ENCODE measurements around the gene ZSWIM6. TPM values are rescaled to one million over a fixed set of nuclear protein-coding genes. Genes with fewer than 3 reads are reported as not detected.

Gene ZSWIM6
- total RNA-seq, 1 donor from 2014 or later = 35.9 TPM

DNA sequence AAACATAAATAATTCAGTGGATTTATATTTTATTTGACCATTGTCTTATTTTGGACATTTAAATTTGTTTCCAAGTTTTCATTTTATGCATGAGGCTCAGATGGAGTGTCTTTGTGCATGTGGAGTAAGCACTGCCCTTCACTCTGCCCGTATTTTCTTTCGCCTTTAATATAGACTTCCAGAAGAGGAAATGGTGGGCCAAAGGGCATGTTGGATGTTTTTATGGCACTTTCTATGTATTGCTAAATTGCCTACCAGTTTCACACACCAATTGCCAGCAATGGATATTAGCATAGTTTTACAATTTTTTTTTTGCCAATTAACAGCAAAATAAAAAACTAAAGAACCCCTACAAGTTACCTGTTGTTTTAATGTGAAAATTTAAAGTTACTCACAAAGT is 38.4 kb downstream of the ZSWIM6 start:
- no peak for DNase-seq (ENCODE audit: low spot score in 2 of 2, unreplicated experiment in 2 of 2)

DNA sequence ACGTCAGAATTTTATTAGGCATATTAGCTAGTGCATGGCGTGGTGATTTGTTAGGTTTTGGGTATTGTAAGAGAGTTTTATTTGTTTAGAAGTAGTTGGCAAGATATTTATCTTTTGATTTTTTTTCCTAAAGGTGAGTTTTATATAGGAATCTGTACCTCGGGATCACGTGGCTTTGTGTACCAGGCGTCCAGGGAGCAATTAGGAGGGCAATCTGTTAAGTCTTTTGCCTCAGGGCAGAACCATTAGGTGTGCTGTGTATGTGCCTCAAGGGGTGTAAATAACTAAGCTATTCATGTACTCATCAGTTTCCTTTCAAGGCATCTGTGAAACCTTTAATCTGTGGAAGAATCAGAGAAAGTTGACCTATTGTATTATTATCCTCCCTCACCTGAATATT is 39.4 kb downstream of the ZSWIM6 start:
- Mint-ChIP-seq H3K27ac (peak overlapping the region; percentile 13), H3K9me3 (peaks cover 10% of the 10 kb centered on the region), H3K27me3 (ENCODE audit: low read depth) (no peaks in the 10 kb centered on the region), H3K36me3 (peaks cover 15% of the 10 kb centered on the region), H3K4me1 (peaks cover 35% of the 10 kb centered on the region), H3K4me3 (no peak overlapping the region)
- TF ChIP-seq, protein P1, sequence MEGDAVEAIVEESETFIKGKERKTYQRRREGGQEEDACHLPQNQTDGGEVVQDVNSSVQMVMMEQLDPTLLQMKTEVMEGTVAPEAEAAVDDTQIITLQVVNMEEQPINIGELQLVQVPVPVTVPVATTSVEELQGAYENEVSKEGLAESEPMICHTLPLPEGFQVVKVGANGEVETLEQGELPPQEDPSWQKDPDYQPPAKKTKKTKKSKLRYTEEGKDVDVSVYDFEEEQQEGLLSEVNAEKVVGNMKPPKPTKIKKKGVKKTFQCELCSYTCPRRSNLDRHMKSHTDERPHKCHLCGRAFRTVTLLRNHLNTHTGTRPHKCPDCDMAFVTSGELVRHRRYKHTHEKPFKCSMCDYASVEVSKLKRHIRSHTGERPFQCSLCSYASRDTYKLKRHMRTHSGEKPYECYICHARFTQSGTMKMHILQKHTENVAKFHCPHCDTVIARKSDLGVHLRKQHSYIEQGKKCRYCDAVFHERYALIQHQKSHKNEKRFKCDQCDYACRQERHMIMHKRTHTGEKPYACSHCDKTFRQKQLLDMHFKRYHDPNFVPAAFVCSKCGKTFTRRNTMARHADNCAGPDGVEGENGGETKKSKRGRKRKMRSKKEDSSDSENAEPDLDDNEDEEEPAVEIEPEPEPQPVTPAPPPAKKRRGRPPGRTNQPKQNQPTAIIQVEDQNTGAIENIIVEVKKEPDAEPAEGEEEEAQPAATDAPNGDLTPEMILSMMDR (IDR thresholded peaks at IDR 0.05; ENCODE audit: unreplicated experiment) = no peak
- DNase-seq (ENCODE audit: low spot score in 2 of 2, unreplicated experiment in 2 of 2) = no peak

More for the DNA sequence above, 38.4 kb downstream of the ZSWIM6 start:
- TF ChIP-seq, protein P1 (IDR thresholded peaks at IDR 0.05; ENCODE audit: unreplicated experiment) = no peak
- Mint-ChIP-seq H3K4me1 (peaks cover 35% of the 10 kb centered on the region), H3K27ac (no peak overlapping the region), H3K27me3 (ENCODE audit: low read depth) (no peaks in the 10 kb centered on the region), H3K36me3 (peaks cover 17% of the 10 kb centered on the region), H3K9me3 (peaks cover 8% of the 10 kb centered on the region), H3K4me3 (no peak overlapping the region)

DNA sequence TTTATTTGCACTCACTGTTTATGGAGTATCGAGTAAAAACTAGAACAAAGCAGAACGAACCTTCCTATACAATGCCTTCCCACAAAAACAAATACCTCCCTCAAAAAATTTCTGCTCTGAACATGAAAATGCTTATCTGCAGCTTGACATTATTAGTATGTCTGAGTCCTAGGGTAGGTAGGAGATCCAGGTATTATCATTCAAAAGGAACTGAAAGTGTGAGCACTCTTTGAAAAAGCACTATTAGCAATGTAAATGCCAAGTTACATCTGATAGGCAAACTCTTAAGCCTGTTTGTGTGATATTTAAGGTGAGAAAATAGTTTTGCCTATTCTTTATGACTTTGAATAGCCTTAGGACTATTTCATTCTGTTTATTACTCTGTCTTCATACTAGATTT is 47.6 kb downstream of the ZSWIM6 start:
- peaks cover 15% of the 10 kb centered on the region for H3K36me3 Mint-ChIP-seq

DNA sequence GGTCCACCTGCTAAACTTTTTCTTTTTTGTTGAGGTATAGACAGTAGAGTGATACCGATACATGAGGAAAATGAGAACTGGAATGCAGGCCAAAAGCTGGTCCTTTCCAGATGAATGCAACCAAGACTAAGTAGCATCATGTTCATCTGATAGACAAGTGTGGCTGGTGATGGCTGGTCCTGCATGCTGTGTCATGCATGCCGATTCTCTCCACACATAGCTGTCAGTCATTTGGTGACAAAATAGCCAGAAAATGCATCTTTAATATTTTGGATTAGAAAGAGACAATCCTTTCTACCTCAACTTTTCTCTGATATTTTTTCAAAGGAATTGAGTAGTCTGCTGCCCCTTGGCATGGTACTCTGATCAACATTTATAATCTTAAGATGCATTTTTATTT is 49.9 kb downstream of the ZSWIM6 start:
- Mint-ChIP-seq H3K27ac (no peak overlapping the region), H3K27me3 (ENCODE audit: low read depth) (no peaks in the 10 kb centered on the region), H3K4me3 (no peak overlapping the region), H3K36me3 (peaks cover 7% of the 10 kb centered on the region), H3K4me1 (peaks cover 34% of the 10 kb centered on the region), H3K9me3 (peaks cover 3% of the 10 kb centered on the region)
- DNase-seq (ENCODE audit: low spot score in 2 of 2, unreplicated experiment in 2 of 2) = no peak
- TF ChIP-seq, protein P1 (IDR thresholded peaks at IDR 0.05; ENCODE audit: unreplicated experiment) = no peak

More for the DNA sequence above, 47.6 kb downstream of the ZSWIM6 start:
- Mint-ChIP-seq H3K9me3 (peaks cover 12% of the 10 kb centered on the region), H3K4me1 (peaks cover 14% of the 10 kb centered on the region), H3K4me3 (no peak overlapping the region), H3K27ac (peak overlapping the region; percentile 75), H3K27me3 (ENCODE audit: low read depth) (no peaks in the 10 kb centered on the region)
- TF ChIP-seq, protein P1 (IDR thresholded peaks at IDR 0.05; ENCODE audit: unreplicated experiment) = no peak
- DNase-seq (ENCODE audit: low spot score in 2 of 2, unreplicated experiment in 2 of 2) = no peak

DNA sequence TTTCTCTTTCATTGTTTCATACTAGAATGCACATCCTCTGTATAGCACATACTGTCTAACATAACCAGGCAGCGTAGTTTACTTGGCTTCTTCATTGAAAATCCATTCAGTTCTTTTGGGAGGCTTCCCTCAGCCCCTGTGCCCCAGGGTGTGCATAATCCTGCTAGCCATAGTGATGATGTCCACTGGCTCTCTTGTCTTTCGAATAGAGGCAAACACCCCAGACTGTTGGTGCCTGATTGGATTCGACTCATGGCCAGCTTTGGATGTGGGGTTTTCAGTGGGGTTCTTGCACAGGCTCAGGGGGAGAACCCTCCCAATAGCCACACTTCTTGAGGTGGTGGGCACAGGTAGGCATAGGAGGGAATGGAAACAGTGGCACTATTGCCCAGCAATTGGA is 53.6 kb downstream of the ZSWIM6 start:
- Mint-ChIP-seq H3K27ac (peak overlapping the region; percentile 83), H3K4me1 (peaks cover 50% of the 10 kb centered on the region), H3K9me3 (peaks cover 3% of the 10 kb centered on the region), H3K36me3 (peaks cover 3% of the 10 kb centered on the region), H3K27me3 (ENCODE audit: low read depth) (no peaks in the 10 kb centered on the region), H3K4me3 (no peak overlapping the region)
- TF ChIP-seq, protein P1 (IDR thresholded peaks at IDR 0.05; ENCODE audit: unreplicated experiment) = no peak
- no peak for DNase-seq (ENCODE audit: low spot score in 2 of 2, unreplicated experiment in 2 of 2)
